Activated T-helper 1 cell treated with anti-CD3 and anti-CD28 coated beads, Interleukin-2, amount 50 U/mL, for 16 hours (primary cell): Measurements from ENCODE around the gene MUC5AC.
A peak's percentile ranks its signal among the peaks of the same experiment; 100 is the strongest.
"Not testable (repeated sequence)": the region's sequence is repeated elsewhere in the genome, so short reads cannot be mapped to it uniquely, and the experiment has no call there.

Experiments
- DNase-seq, 2 donors: peaks; one replicate each; pipeline ENCODE4 v3.0.0-alpha.2; 2020; ENCODE audit warnings: low read depth in 1 of 2, low spot score in 1 of 2

Gene MUC5AC

DNA sequence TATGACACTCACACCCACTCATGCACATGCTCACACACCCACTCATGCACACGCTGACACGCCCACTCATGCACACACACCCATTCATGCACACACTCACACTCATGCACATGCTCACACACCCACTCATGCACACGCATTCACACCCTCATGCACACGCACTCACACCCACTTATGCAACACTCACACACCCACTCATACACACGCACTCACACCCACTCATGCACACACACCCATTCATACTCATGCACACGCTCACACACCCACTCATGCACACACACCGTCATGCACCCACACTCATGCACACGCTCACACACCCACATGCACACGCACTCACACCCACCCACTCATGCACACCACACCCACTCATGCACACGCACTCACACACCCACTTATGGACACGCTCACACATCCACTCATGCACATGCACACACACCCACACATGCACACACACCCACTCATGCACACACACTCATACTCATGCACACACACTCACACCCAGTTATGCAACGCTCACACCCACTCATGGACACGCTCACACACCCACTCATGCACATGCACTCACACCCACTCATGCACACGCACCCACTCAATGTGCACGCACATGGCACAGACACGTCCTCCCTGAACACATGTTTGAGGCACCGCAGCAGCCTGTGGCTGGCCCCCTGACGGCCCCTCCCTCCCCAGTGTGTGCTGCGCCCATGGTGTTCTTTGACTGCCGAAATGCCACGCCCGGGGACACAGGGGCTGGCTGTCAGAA is 17.9 kb downstream of the MUC5AC start:
- DNase-seq: no peak

DNA sequence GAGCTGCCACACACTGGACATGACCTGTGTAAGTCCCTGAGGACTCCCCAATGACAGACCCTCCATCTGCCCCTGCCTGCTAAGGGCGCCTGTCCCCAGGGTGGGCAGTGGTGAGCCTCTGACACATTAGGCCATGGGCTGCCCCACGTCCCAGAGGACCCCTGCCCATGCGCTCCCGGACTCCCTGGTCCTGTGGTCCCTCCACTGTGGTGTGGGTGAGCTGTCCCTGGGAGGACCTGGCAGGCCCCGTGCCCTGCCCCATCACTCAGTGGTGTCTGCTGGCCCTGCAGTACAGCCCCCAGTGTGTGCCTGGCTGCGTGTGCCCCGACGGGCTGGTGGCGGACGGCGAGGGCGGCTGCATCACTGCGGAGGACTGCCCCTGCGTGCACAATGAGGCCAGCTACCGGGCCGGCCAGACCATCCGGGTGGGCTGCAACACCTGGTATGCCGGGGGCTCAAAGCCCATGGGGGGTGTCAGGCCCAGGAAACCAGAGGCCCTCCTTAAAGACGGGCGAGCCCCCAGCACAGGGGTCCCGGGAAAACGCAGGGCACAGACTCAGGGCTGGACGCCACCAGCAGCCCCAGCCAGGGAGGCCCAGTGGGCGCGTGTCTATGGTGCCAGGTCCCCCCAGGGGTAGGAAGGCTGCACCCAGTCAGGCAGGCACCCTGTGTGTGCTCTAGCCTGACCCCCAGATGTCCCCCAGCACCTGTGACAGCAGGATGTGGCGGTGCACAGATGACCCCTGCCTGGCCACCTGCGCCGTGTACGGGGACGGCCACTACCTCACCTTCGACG is 18.7 kb downstream of the MUC5AC start:
- no peak for DNase-seq

DNA sequence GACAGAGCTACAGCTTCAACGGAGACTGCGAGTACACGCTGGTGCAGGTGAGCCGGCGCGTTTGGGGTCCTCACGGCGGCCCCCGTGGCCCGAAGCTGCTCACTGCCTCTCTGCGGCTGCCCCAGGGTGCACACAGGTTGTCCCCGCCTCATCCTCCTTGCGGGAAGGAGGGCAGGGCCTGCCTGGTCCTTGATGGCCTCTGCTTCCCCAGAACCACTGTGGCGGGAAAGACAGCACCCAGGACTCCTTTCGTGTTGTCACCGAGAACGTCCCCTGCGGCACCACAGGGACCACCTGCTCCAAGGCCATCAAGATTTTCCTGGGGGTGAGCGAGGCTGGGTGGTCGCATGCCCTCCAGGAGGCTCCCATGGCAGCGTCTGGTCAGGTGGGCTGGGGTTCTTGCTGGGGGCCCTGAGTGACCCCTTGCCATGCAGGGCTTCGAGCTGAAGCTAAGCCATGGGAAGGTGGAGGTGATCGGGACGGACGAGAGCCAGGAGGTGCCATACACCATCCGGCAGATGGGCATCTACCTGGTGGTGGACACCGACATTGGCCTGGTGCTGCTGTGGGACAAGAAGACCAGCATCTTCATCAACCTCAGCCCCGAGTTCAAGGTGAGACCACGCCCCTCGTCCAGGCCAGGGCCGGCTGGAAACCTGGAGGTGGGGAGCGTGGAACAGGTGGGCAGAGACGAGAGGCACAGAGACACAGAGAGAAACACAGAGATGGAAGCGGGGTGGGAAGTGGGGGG is 19.4 kb downstream of the MUC5AC start:
- DNase-seq: no peak

DNA sequence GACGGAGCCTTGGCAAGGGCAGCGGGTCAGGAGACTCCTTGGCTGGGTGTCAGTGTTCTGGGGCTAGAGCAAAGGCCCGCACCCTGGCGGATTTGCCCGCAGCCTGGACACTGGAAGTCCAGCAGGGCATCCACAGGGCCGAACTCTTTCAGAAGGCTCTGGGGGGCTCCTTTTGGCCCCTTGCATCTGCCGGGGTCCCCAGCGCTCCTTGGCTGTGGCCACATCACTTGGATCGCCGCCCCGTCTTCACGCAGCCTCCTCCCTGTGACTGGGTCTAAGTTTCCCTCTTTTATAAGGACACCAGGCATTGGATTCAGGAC is 20.0 kb downstream of the MUC5AC start:
- no peak for DNase-seq

DNA sequence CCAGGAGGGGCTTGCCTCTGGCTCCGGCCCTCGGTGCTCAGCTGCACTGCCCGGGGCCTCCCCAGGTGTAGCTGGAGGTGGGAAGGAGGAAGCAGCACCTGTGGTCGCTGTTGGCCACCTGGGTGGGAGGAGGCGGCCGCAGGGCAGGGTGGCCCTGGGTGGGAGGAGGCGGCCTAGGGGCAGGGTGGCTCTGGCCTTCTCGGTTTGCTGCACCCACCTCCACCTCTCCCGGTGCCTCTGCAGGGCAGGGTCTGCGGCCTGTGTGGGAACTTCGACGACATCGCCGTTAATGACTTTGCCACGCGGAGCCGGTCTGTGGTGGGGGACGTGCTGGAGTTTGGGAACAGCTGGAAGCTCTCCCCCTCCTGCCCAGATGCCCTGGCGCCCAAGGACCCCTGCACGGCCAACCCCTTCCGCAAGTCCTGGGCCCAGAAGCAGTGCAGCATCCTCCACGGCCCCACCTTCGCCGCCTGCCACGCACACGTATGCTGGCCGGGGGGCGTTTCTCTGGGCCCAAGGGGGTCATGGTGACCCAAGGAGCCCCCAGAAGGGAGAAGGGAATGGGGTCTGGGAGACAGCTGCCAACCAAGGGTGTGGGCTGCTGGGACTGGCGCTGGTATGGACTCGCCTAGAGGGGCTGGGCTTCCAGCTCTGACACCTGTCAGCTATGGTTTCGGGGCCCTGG is 20.6 kb downstream of the MUC5AC start:
- DNase-seq: no peak

DNA sequence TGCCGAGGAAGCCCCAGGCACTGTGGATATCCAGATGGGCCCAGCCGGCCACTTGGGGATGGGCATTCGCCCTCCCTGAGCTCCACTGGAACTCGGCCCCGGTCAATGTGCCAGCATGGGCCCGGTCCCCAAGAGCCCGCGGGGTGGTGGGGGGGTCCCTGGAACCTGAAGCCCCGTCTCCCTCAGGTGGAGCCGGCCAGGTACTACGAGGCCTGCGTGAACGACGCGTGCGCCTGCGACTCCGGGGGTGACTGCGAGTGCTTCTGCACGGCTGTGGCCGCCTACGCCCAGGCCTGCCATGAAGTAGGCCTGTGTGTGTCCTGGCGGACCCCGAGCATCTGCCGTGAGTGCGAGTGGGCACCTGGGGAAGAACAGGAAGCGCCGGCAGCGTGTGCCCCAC is 21.2 kb downstream of the MUC5AC start:
- DNase-seq: no peak

DNA sequence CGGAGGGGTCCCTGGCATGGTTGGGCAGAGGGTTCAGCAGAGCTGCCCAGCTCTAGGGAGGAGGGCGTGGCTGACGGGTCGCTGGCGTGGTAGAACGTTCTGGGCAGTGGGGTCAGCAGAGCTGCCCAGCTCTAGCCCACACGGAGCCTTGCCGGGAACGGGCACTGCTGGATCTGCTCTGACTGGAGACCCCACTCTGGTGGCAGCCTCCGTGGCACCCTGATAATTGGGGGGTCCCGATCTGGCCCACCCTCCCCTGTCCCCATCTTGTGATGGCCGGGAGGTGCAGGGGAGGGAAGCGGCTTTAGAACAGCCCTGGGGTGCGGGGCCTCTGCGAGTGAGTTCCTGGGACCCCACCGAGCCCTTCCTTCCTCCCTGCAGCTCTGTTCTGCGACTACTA is 21.9 kb downstream of the MUC5AC start:
- no peak for DNase-seq

DNA sequence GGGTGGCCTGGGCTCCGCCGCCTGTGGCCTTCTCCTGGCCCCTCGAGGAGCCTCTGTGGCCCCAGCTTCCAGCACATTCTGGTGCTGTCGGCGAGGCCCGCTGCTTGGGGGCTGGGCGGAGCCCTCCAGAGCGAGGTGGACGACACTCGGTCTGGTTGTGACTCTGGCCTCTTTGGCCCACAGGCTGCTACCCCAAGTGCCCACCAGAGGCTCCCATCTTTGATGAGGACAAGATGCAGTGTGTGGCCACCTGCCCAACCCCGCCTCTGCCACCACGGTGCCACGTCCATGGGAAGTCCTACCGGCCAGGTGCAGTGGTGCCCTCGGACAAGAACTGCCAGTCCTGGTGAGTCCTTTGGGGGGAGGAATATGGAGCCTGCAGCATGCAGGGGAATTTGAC is 22.4 kb downstream of the MUC5AC start:
- no peak for DNase-seq

DNA sequence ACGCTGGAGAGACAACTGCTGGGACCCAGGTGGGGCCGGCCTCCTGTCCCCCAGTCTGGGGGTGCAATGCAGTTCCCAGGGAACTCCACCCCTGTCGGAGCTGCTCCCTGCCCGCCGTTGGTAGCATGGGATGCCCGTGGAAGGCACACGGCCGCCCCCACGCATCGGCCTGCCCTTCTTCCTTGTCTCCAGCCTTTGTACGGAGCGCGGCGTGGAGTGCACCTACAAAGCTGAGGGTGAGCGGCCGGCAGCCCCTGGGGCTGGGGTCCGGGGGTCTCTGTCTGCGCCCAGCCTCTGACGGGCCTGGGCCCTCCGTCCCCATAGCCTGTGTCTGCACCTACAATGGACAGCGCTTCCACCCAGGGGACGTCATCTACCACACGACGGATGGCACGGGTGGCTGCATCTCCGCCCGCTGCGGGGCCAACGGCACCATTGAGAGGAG is 23.2 kb downstream of the MUC5AC start:
- no peak for DNase-seq

DNA sequence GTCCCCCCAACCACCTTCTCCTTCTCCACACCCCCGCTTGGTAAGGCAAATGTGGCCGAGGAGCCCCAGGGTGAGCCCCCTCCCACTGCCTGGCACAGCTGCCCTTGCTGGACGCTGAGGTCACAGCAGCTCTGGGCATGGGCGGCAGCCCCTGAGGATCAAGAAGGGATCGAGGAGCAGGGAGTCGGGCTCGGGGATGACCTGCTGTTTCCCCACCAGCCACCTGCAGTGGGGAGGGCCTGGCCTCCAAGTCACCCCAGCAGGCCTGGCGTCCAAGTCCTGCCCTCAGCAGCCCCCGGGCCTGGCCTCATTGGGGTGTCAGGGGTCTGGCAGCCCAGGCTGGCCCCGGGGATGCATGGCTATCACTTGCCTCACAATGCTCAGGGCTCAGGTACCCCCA is 23.7 kb downstream of the MUC5AC start:
- DNase-seq: no peak

DNA sequence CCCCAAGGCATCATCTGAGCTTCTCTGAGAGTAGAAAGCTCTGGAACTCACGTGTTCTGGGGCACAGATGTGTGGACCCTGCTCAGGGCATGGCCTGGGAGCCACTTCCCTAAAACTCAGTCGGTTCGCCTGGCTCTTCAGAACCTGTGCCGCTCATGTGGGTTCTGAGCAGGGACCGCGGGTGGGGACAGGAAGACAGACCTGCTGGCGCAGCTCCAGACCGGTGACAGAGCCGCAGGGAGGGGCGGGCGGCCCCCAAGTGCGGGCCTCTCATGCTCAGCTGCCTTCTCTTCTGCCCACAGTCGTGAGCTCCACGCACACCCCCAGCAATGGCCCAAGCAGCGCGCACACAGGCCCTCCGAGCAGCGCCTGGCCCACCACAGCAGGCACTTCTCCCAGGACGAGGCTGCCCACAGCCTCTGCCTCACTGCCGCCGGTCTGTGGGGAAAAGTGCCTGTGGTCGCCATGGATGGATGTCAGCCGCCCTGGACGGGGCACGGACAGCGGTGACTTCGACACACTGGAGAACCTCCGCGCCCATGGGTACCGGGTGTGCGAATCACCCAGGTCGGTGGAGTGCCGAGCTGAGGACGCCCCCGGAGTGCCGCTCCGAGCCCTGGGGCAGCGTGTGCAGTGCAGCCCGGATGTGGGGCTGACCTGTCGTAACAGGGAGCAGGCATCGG is 24.2 kb downstream of the MUC5AC start:
- no peak for DNase-seq

DNA sequence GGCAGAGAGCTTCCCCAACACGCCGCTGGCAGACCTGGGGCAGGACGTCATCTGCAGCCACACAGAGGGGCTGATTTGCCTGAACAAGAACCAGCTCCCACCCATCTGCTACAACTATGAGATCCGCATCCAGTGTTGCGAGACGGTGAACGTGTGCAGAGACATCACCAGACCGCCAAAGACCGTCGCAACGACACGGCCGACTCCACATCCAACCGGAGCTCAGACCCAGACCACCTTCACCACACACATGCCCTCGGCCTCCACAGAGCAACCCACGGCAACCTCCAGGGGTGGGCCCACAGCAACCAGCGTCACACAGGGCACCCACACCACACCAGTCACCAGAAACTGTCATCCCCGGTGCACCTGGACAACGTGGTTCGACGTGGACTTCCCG is 26.4 kb downstream of the MUC5AC start:
- not testable (repeated sequence) for DNase-seq

DNA sequence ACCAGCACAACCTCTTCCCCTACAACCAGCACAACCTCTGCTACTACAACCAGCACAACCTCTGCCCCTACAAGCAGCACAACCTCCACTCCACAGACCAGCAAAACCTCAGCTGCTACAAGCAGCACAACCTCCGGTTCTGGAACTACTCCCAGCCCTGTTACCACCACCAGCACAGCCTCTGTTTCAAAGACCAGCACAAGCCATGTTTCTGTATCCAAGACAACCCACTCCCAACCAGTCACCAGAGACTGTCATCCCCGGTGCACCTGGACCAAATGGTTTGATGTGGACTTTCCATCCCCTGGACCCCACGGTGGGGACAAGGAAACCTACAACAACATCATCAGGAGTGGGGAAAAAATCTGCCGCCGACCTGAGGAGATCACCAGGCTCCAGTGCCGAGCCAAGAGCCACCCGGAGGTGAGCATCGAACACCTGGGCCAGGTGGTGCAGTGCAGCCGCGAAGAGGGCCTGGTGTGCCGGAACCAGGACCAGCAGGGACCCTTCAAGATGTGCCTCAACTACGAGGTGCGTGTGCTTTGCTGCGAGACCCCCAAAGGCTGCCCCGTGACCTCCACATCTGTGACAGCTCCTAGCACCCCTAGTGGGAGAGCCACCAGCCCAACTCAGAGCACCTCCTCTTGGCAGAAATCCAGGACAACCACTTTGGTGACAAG is 30.8 kb downstream of the MUC5AC start:
- not testable (repeated sequence) for DNase-seq

DNA sequence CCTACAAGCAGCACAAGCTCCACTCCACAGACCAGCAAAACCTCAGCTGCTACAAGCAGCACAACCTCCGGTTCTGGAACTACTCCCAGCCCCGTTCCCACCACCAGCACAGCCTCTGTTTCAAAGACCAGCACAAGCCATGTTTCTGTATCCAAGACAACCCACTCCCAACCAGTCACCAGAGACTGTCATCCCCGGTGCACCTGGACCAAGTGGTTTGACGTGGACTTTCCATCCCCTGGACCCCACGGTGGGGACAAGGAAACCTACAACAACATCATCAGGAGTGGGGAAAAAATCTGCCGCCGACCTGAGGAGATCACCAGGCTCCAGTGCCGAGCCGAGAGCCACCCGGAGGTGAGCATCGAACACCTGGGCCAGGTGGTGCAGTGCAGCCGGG is 32.1 kb downstream of the MUC5AC start:
- not testable (repeated sequence) for DNase-seq

DNA sequence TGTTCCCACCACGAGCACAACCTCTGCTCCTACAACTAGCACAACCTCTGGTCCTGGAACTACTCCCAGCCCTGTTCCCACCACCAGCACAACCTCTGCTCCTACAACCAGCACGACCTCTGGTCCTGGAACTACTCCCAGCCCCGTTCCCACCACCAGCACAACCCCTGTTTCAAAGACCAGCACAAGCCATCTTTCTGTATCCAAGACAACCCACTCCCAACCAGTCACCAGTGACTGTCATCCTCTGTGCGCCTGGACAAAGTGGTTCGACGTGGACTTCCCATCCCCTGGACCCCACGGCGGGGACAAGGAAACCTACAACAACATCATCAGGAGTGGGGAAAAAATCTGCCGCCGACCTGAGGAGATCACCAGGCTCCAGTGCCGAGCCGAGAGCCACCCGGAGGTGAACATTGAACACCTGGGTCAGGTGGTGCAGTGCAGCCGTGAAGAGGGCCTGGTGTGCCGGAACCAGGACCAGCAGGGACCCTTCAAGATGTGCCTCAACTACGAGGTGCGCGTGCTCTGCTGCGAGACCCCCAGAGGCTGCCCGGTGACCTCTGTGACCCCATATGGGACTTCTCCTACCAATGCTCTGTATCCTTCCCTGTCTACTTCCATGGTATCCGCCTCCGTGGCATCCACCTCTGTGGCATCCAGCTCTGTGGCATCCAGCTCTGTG is 34.2 kb downstream of the MUC5AC start:
- DNase-seq: not testable (repeated sequence)

DNA sequence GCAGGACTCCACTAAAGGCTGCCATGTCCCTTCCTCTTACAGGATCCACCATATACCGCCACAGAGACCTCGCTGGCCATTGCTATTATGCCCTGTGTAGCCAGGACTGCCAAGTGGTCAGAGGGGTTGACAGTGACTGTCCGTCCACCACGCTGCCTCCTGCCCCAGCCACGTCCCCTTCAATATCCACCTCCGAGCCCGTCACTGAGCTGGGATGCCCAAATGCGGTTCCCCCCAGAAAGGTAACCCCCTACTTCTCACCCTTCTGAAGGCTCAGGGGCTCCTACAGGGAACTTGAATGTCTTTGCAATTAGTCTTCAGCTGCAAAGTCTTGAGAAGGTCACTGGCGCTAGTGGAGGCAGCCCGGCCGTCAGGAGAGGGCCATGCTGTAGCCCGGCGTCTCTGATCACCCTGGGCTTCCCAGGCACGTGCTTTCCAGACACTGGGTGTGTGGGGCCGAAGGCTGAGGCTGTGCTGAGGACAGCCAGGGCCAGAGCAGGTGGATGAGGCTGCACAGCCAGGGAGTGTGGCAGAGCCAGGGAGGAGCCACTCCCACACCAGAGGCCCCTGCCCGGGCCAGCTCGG is 35.1 kb downstream of the MUC5AC start:
- no peak for DNase-seq

DNA sequence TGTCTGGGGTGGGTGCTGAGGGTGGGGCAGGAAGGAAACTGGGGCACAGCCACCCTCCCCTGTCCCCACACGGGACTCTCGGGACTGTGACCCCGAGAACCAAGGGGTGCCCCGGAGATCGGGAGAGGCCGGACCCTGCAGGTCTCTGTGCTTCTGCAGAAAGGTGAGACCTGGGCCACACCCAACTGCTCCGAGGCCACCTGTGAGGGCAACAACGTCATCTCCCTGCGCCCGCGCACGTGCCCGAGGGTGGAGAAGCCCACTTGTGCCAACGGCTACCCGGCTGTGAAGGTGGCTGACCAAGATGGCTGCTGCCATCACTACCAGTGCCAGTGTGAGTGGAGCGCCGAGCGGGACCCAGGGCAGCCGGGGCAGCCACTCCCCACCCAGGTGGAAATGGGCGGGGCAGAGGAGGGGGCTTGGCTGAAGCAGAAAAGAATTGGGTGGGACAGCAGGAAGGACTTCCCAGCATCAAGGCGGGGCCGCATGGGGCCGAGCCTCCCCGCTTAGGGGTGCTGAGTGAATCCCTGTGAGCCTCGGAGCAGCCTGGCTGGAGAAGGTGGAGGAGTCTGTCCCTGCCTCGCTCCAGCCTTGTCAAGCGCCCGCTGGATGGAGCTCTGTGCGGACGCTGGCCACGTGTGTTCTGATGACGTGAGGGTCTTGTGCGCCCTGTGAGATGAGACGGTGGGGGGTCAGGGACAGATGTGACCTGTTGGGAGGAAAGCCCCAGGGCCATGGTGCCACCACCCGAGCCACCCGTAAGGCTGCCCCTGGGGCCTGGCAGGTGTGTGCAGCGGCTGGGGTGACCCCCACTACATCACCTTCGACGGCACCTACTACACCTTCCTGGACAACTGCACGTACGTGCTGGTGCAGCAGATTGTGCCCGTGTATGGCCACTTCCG is 35.8 kb downstream of the MUC5AC start:
- peak in 1 of 2 donors; percentile 2 for DNase-seq
